Measurements from ENCODE around the gene ZNF735. TPM values are rescaled to one million over a fixed set of nuclear protein-coding genes. Genes with fewer than 3 reads are reported as not detected.
"Not testable (repeated sequence)": the region's sequence is repeated elsewhere in the genome, so short reads cannot be mapped to it uniquely, and the experiment has no call there.

Gene ZNF735
- total RNA-seq = not detected

DNA sequence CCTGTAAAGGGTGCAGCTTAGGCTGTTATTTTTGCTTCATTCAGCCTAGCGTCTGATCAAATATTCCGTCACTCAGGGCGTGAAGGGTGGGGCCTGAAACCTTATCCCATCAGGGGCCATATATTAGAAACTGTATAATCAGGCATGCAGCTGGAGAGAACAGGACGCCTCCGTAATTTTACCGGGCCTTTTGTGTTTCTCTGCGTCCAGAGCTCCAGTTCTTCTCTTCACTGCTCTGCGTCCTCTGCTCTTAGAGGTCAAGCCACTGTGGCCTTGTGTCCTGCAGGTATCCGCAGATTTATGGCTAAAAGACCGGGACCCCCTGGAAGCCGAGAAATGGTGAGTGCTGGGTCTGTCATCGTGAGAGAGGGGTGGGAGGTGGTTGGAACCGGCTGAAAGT lies at the start of gene ZNF735:
ZNF735 (plus strand) TSS at position 301 of the 400 bp plus-strand sequence; CDS start at position 301, 0 bp downstream.
- peaks cover 29% of the 10 kb centered on the region for H3K9me3 Mint-ChIP-seq
- H3K4me3 Mint-ChIP-seq = no peak within 1 kb of the TSS
- DNase-seq = no peak
- H3K4me1 Mint-ChIP-seq = no peaks in the 10 kb centered on the region
- no peak within 1 kb of the TSS for H3K27ac Mint-ChIP-seq
- H3K27me3 Mint-ChIP-seq = no peaks in the 10 kb centered on the region
- ChIA-PET CTCF (no interaction called here), POLR2A (no interaction called here)
- no peaks in the 10 kb centered on the region for H3K36me3 Mint-ChIP-seq (ENCODE audit: low read depth)

DNA sequence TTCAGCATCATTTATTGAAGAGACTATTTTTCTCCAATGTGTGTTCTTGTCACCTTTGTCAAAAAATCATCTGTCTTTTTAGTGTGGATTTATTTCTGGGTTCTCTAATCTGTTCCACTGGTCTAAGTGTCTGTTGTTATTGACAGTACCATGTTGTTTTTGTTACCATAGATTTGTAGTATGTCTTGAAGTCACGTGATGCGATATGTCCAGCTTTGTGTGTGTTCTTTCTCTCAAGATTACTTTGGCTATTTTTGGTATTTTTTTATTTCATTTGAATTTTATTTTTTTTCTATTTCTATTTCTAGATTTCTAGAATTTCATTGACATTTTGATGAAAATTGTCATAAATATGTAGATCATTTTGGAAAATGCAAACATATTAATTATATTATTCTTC lies 36.0 kb upstream of the ZNF735 start:
- POLR2A ChIA-PET; H3K4me3 Mint-ChIP-seq; H3K36me3 Mint-ChIP-seq (ENCODE audit: low read depth); H3K27me3 Mint-ChIP-seq; H3K4me1 Mint-ChIP-seq; H3K27ac Mint-ChIP-seq; DNase-seq; CTCF ChIA-PET: not testable (repeated sequence)
- peaks cover 15% of the 10 kb centered on the region for H3K9me3 Mint-ChIP-seq

DNA sequence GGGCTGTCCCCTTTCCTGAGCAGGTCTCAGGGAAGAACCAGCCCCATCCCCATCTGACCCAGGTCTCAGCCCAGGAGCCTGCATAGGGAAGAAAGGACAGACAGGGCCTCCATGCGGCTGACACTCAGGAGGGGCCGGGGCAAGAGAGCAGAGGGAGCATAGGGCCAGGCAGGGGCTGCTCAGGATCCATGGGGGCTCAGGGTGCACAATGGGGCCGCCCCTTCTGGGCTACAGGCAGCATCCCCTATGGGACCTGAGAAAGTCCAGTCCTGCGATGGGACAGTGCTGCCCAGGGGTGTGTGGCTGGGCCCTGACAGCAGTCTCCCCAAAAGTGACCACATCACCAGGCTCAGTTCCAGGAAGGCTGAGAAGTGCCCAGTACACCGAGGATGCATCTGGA lies 32.7 kb upstream of the ZNF735 start:
- no peaks in the 10 kb centered on the region for H3K36me3 Mint-ChIP-seq (ENCODE audit: low read depth)
- POLR2A ChIA-PET = no interaction called here
- H3K27me3 Mint-ChIP-seq = no peaks in the 10 kb centered on the region
- H3K9me3 Mint-ChIP-seq = peaks cover 18% of the 10 kb centered on the region
- no peak overlapping the region for H3K4me3 Mint-ChIP-seq
- no peaks in the 10 kb centered on the region for H3K4me1 Mint-ChIP-seq
- CTCF ChIA-PET = no interaction called here
- DNase-seq = no peak
- H3K27ac Mint-ChIP-seq = no peak overlapping the region

DNA sequence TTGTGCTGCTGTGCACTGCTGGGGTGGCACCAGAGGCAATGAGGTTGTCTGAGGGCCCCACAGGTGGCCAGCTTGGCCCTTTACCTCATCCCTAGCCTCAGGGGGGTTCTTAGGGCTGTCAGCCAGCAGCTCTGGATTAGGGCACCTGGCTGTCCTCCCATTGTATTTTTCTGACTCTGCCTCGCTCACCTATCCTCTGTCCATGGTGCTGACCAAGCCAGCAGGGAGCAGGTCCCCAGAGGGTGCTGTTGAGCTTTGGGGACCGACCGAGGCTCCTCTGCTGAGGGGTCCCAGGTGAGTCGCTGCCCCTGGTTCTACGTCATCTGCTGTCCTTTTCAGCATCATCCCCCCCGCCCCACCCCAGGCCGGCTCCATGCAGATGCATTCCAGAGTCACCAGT lies 32.1 kb upstream of the ZNF735 start:
- H3K4me1 Mint-ChIP-seq = no peaks in the 10 kb centered on the region
- peaks cover 19% of the 10 kb centered on the region for H3K9me3 Mint-ChIP-seq
- no peak overlapping the region for H3K4me3 Mint-ChIP-seq

DNA sequence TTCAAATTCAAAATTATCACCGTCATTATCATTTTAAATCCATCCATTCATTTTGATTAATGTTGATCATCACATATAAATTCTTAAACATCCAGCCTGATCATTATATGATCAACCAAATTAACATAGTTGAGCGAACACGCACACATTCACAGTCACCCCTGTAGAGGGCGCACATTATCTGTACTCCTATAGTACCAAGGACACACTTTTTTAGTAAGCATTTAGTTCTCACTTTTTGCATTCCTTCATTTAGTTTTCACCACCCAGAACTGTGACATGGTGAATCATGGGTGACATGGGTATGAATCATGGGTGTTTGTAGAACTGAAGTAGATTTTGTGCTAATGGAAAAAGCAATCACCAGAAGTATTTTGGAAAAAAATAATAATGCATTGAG lies 26.0 kb upstream of the ZNF735 start:
- Mint-ChIP-seq H3K27me3 (no peaks in the 10 kb centered on the region), H3K4me3 (no peak overlapping the region), H3K4me1 (no peaks in the 10 kb centered on the region), H3K36me3 (ENCODE audit: low read depth) (no peaks in the 10 kb centered on the region), H3K27ac (no peak overlapping the region), H3K9me3 (peaks cover 18% of the 10 kb centered on the region)
- CTCF ChIA-PET = no interaction called here
- POLR2A ChIA-PET = no interaction called here
- DNase-seq = no peak

More for the DNA sequence above, 32.1 kb upstream of the ZNF735 start:
- DNase-seq = no peak
- ChIA-PET CTCF (no interaction called here), POLR2A (no interaction called here)
- no peaks in the 10 kb centered on the region for H3K27me3 Mint-ChIP-seq
- H3K36me3 Mint-ChIP-seq (ENCODE audit: low read depth) = no peaks in the 10 kb centered on the region
- H3K27ac Mint-ChIP-seq = no peak overlapping the region

DNA sequence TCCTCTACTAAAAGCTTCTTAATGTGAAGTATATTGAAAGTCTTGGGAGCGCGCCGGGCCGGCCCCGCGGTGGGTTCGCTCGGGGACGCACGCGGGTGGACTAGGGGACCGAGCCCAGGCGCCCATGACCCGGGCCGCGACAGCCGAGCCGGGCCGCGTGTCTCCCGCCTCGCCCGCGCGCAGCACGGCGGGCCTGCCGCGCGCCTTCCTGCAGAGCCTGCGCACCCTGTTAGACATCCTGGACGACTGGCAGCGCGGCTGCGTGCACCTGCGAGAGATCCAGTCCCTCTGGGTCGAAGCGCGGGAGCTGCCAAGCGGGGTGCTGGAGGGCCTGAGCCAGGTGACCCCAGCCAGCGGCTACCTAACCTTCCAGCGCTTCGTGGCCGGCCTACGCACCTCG lies 25.4 kb upstream of the ZNF735 start:
- no peak overlapping the region for H3K4me3 Mint-ChIP-seq
- no peaks in the 10 kb centered on the region for H3K27me3 Mint-ChIP-seq
- no peak for DNase-seq
- CTCF ChIA-PET = no interaction called here
- no peaks in the 10 kb centered on the region for H3K36me3 Mint-ChIP-seq (ENCODE audit: low read depth)
- no peaks in the 10 kb centered on the region for H3K4me1 Mint-ChIP-seq
- POLR2A ChIA-PET = no interaction called here
- peaks cover 18% of the 10 kb centered on the region for H3K9me3 Mint-ChIP-seq
- no peak overlapping the region for H3K27ac Mint-ChIP-seq

DNA sequence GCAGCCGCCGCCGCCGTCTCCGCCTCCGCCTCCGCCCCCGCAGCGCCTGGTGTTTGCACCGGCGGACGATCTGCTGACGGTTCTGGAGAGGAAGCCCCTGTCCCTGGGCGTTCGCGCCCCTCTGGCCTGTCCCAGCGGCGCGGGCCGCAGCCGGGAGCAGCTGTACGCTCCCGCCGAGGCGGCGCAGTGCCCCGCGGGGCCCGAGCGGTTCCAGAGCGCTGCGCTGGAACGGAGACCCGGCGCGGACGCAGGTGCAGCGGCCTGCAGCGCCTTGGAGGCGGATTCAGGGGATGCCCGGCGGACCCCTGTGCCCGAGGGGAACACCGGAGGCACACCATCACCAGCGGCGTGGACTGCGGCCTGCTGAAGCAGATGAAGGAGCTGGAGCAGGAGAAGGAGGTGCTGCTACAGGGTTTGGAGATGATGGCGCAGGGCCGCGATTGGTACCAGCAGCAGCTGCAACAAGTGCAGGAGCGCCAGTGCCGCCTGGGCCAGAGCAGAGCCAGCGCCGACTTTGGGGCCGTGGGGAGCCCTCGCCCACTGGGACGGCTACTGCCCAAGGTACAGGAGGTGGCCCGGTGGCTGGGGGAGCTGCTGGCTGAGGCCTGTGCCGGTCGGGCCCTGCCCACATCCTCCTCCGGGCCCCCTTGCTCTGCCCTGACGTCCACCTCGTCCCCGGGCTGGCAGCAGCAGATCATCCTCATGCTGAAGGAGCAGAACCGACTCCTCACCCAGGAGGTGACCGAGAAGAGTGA lies 24.8 kb upstream of the ZNF735 start:
- ChIA-PET POLR2A (no interaction called here), CTCF (no interaction called here)
- Mint-ChIP-seq H3K27me3 (no peaks in the 10 kb centered on the region), H3K36me3 (ENCODE audit: low read depth) (no peaks in the 10 kb centered on the region), H3K4me1 (no peaks in the 10 kb centered on the region), H3K27ac (no peak overlapping the region), H3K4me3 (no peak overlapping the region), H3K9me3 (peaks cover 18% of the 10 kb centered on the region)
- DNase-seq = no peak

DNA sequence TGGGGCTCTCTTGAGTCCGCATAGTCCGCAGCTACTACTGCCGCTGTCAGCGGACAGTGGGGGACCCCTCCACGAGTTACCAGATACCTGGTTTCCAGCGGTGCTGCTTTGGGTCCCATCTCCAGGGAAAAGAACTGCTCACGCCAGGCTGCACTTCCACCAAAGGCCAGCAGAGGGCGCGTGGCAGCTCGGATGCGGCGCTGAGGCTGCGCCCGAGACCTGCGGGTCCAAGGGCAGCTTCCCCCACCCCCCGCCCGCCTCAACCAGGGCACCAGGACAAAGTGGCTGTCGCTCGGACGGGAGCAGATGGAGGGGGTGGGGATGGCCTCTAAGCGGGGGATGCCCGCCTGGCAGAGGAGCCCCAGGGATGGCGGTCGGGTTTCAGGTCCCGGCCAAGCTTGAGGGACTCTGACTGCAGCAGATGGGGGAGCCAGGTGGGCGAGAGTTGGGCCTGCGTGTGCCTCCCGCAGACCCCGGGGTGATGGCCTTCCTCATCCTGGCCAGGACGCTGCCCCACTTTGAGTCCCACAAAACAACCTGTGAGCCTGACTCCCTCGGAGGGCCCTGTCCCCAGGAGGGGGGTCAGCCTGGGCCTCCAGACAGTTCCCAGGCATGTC lies 23.8 kb upstream of the ZNF735 start:
- Mint-ChIP-seq H3K36me3 (ENCODE audit: low read depth) (no peaks in the 10 kb centered on the region), H3K9me3 (peaks cover 18% of the 10 kb centered on the region), H3K4me1 (no peaks in the 10 kb centered on the region), H3K27ac (no peak overlapping the region), H3K27me3 (no peaks in the 10 kb centered on the region), H3K4me3 (no peak overlapping the region)
- ChIA-PET POLR2A (no interaction called here), CTCF (no interaction called here)
- peak; percentile 24 for DNase-seq

DNA sequence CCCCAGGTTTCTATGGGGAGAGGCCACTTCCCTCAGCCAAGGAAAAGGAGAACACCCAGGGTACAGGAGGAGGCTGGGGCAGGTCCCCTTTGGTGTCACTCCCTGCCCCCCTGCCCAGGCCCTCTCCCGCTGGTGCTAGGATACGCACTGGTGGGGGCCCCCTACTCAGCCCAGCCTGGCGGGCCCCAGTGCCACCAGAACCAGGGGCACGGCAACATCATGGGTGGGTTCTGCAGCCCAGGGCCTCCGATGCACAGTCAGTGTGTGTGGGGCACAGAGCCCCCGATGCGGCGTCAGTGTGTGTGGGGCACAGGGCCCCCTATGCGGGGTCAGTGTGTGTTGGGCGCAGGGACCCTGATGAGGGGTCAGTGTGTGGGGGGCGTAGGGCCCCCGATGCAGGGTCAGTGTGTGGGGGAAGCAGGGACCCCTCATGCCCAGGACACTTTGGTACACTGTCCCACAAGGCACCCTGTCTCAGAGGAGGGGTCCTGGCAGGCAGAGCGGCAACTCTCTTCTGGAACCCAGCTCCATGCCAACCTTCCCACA lies 23.1 kb upstream of the ZNF735 start:
- no peaks in the 10 kb centered on the region for H3K27me3 Mint-ChIP-seq
- no peak for DNase-seq

DNA sequence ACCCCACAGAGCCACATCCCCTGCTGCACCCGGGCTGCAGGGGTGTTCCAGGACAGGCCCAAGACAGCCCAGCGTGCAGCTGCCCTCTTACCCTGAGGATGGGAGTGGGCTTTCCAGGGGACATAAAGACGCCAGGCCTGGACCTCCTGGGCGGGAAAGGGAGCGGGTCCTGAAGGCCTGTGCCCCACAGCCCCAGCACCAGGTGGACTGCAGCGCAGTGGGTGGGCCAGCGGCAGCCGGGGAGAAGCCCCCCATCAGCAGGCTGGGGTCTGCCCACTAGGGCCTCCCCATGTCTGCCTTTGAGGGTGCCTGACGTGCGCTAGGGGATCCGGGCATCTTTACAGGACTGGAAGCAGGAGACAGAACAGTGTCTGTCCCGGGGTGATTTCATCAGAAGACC lies 22.6 kb upstream of the ZNF735 start:
- Mint-ChIP-seq H3K27ac (no peak overlapping the region), H3K36me3 (ENCODE audit: low read depth) (no peaks in the 10 kb centered on the region), H3K4me3 (no peak overlapping the region), H3K4me1 (no peaks in the 10 kb centered on the region), H3K27me3 (no peaks in the 10 kb centered on the region), H3K9me3 (peaks cover 11% of the 10 kb centered on the region)
- POLR2A ChIA-PET = no interaction called here
- no peak for DNase-seq
- CTCF ChIA-PET = no interaction called here

More for the DNA sequence above, 23.1 kb upstream of the ZNF735 start:
- Mint-ChIP-seq H3K4me1 (no peaks in the 10 kb centered on the region), H3K9me3 (peaks cover 13% of the 10 kb centered on the region), H3K4me3 (no peak overlapping the region), H3K36me3 (ENCODE audit: low read depth) (no peaks in the 10 kb centered on the region), H3K27ac (no peak overlapping the region)
- POLR2A ChIA-PET = no interaction called here
- CTCF ChIA-PET = no interaction called here

DNA sequence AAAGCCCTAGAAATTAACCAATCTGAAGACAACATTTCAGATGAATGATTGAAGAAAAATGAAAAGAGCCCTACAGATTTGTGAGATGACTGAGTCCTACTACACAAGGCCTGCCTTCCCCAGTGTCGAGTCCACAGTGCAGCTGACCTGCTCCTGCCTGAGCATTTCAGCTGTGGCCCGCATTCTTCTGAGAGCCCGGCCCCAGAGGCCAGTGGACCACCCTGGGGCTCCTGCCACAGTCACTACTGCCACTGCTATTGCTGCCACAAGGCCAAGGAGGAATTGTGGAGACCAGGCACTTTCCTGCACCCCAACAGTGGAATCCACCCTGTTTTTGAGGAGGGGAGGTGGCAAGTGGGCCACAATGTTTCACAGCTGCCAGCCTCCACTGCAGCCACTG lies 19.6 kb upstream of the ZNF735 start:
- no peak overlapping the region for H3K4me3 Mint-ChIP-seq
- ChIA-PET CTCF (interaction anchor here (0.8 kb wide), 1 partner anchor 437 kb away, joined by 3 read pairs; no protein-coding TSS in a partner anchor), POLR2A (no interaction called here)
- DNase-seq = no peak
- H3K27me3 Mint-ChIP-seq = no peaks in the 10 kb centered on the region
- peaks cover 3% of the 10 kb centered on the region for H3K9me3 Mint-ChIP-seq
- H3K36me3 Mint-ChIP-seq (ENCODE audit: low read depth) = no peaks in the 10 kb centered on the region
- no peak overlapping the region for H3K27ac Mint-ChIP-seq
- H3K4me1 Mint-ChIP-seq = no peaks in the 10 kb centered on the region

DNA sequence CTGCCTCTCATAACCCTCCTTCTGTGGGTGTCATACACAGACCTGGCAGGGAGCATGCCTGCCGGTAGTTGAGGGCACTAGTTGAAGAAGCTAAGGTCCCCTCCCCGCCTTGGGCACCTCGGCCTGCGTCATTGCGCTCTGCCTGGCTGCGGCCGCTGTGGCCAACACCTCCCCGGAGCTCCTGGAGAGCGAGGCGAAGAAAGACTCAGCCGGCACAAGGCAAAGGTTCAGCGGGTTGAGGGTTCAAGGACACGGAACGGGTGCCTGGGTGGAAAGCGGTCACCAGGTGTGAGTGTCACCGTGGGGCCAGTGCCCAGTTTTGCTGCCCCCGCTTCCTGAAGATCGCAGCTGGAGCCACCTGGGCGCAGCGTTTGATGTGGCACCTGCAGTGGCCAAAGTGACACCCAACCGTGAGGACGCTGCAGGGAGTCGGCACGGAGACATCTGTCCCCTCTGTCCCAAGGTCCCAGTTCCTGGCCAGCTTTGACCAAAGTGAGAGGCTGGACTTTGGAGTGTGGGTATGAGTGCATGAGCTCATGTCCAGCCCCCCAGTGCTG lies 14.8 kb upstream of the ZNF735 start:
- Mint-ChIP-seq H3K36me3 (ENCODE audit: low read depth) (no peaks in the 10 kb centered on the region), H3K27ac (no peak overlapping the region), H3K27me3 (no peaks in the 10 kb centered on the region), H3K4me1 (no peaks in the 10 kb centered on the region), H3K4me3 (no peak overlapping the region), H3K9me3 (peaks cover 7% of the 10 kb centered on the region)
- CTCF ChIA-PET = no interaction called here
- no peak for DNase-seq
- POLR2A ChIA-PET = no interaction called here

DNA sequence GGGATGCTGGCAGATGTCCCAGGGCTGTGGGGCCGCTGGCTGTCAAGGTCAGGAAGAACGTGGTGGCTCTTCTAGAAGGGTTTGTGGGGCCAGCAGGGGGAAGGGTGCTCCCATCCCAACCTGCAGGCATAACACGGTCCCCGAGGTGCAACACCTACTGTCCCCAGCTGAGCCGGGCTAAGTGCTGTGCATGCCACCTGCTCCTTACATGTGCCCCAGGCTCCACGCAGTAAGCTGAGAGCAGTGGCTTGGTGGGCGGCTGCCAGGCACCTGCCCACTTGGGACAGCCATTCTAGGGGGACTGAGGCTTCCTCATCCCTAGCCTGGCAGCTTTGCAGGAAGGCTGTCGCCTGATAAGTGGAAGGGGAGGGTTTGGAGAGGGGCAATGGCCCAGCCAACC lies 14.2 kb upstream of the ZNF735 start:
- ChIA-PET CTCF (no interaction called here), POLR2A (no interaction called here)
- no peak overlapping the region for H3K27ac Mint-ChIP-seq
- H3K9me3 Mint-ChIP-seq = peaks cover 7% of the 10 kb centered on the region
- H3K4me1 Mint-ChIP-seq = no peaks in the 10 kb centered on the region
- H3K4me3 Mint-ChIP-seq = no peak overlapping the region
- no peak for DNase-seq
- H3K27me3 Mint-ChIP-seq = no peaks in the 10 kb centered on the region
- H3K36me3 Mint-ChIP-seq (ENCODE audit: low read depth) = no peaks in the 10 kb centered on the region
